HG02642 (cell line): ENCODE results near the gene EIF2D.
"Not testable (repeated sequence)": the region's sequence is repeated elsewhere in the genome, so short reads cannot be mapped to it uniquely, and the experiment has no call there.

Experiments used
- ATAC-seq: cut with Tn5 transposase; IDR thresholded peaks from one replicate; pipeline ENCODE4 v1.9.1; 2021; ENCODE audit warnings: mild to moderate bottlenecking; ENCODE audit not compliant: unreplicated experiment, poor library complexity

EIF2D gene

DNA sequence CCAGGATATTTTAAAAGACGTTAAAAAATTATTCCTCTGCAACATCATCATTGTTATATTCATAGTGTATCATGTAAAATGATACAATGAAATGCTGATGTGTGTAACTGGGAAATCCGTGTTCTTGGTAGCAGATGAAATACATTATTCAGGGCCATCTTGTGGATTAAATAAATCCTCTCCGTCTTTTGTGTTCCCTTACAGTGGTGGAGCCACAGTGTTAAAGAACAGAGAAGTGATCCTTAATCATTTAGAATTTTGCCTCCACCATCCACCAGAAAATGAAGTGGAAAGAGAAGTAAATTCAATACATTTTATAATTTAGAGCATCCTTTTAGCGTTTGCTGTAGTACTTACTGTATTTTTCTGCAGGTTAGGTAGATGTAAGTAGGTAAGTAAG lies 24.4 kb upstream of the EIF2D start:
- no peak for ATAC-seq

DNA sequence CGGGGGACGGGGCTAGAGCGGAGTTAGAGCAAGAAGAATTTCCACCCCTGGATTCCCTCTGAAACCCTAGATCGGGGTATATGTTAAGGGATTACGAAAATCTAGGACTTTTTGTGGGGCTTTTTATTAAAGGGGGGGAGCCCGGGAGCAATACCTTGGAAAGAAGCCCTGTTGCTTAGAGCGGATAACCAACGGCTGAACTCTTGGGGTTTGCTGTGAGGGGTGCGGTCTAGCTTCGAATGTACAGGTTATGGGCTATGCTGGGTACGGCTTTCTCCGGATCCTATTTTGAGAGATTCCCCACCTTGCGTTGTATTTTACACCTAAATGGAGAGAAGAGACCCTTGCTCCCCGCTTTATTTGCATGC lies 23.7 kb upstream of the EIF2D start:
- no peak for ATAC-seq

- peak; percentile 96 for ATAC-seq
Observed at GRCh38 chr1:206635080-206635977, 23.1 kb upstream of the EIF2D start, which contains the start of gene DYRK3. Gene DYRK3, plus strand, starts transcription at chr1:206635536. Its CDS starts 168 bp downstream, at chr1:206635704.

DNA sequence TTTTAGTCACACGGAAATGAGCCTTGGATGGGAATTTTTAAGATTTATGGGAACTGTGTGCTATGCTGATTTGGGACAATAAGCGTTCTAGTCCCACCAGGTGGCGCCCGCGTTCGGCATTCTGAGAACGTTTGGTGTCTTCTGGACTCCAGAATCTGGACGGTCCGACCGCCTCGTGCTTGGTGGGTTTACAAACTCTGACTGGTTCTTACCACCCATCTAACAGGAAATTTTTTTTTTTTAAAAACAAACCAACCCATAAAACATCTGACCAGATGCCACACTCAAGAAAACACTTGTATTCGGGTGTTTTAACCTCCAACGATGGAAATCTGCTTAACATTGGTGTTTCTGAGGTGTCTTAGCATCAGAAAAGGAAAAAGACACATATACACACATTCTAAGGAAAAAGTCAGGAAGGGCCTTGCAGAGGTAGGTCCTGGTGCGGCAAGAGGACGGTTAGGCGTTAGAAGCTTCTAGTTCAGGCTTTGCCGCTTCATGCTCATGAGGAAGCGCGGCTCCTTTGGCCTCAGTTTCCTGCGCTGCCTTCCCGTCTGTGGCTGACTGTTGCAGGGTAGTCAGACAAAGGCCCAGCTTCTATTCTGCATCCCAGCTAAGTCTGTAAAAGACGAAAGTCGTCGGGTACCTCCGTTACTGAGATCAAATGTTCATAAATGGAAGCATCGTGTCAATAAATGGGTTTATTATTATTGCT lies 22.3 kb upstream of the EIF2D start:
- no peak for ATAC-seq

- ATAC-seq, result no peak
Observed at GRCh38 chr1:206633708-206634121, 21.4 kb upstream of the EIF2D start.

DNA sequence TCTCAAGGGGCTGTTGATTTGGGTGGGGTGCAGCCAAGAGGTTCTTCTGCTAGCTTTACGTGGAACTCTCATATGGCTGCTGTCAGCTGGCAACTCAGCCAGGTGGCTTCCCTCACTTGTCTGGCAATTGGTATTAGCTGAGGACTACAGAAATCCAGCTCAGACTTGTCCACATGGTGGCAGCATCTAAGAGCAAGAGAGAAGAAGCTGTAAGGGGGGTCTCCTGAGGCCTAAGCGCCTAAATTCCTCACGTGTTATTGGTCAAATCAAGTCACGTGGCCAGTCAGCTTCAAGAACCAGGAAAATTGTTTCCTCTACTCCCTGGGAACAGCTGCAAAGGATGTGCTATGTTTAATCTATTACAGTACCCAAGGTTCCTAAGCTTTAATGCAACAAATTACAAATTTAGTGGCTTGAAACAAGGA lies 18.8 kb upstream of the EIF2D start:
- ATAC-seq, result no peak

DNA sequence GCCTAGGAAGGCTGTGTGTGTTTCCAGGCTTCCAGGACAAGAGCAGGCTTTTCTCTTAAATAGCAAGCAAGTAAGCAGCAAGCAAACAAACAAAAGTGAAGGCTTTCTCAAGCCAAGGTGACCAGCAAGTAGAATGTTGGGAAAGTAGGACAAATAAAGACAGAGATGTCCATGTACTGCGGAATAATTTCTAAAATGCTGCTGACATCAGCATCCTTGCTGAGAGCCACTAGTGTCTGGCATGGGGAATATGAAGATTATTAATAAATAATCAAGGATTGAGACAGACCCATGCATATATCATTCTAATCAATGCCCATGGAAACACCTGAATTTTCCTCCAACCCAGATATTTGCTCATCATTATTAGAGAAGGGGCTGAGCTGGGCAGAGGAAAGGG lies 16.7 kb upstream of the EIF2D start:
- no peak for ATAC-seq

DNA sequence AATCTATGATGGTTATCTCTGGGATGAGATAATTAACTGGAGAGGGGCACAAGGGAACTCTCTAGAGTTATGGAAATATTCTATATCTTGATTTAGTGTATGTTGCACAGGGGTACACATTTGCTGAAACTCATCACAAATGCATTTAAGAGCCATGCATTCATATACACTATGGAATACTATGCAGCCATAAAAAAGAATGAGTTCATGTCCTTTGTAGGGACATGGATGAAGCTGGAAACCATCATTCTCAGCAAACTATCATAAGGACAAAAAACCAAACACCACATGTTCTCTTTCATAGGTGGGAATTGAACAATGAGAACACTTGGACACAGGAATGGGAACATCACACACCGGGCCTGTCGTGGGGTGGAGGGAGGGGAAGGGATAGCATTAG lies 14.1 kb upstream of the EIF2D start:
- not testable (repeated sequence) for ATAC-seq

DNA sequence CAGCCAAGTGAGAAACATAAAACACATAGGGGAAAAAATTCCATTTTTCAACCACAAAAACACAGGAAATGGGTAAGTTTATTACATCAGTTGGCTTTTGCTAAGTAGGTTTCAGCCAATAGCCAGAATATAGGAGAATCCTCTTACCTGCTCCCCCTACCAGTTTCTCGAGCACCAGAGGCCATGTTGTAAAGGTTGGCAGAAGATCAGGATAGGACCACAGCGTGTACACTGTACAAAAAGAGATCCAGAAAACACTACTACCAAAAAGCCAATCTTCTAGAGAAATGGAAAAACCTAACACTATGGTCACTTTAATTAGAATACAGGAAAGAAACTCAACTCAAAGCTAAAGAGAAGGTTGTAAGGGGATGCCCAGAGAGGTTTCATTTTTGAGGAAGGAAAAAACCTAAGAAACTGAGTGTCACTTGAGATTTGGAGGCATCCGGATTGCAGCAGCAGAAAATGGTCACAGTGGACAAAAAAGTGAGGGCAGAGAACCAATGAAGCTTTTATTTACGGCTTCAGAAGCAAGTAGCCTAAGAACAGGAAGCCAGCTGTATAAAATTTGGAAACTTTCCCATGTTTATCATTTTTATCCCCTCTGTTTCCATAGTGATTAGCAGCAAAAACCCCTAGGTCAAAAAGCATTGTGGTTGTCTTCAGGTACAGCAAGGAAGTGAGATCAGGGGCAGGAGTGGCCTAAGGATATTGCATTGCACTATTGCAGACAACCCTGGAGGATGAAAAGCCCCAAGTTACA lies 2.9 kb downstream of the EIF2D start:
- no peak for ATAC-seq

DNA sequence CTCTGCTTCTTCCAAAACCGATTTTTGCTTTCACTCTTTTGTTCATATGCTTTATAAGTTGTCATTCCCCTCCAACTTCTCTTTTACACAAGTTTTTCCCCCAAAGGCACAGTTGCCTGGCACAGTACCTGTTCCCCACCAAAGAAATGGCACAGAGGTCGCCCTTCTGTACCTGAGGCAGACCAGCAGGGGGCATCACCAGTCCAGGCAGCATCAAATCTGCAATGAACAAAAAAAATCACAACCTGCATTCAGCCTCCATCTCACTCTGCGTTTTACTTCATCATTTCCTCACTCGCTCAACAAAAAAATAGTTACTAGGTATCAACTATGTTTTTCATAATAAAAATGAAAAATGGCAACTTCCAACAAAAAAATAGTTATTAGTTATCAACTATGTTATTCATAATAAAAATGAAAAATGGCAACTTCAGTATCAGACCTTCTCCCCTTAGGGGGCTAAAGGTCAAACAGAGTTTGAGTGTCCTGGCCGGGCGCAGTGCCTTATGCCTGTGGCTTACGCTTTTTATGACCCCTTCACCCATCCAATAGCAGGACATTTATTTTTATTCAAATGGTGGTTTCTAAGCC lies 4.1 kb downstream of the EIF2D start:
- ATAC-seq, result no peak

DNA sequence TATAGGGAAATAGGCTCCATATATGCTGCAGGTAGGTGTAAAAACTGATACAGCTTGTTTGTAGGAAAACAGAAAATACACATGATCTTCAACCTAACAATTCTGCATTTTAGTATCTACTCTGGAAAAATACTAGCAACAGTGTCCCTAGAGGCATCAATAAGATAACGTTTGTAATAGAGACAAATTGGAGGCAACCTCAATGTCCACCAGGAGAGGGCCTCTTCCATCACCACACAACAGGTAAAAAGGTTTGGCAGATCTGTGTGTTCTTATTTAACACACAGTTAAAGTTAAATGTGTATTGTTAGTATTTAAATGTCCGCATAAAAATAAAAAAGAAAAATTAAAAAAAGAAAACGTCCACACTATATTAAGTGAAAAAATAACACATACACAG lies 5.4 kb downstream of the EIF2D start:
- ATAC-seq, result no peak

DNA sequence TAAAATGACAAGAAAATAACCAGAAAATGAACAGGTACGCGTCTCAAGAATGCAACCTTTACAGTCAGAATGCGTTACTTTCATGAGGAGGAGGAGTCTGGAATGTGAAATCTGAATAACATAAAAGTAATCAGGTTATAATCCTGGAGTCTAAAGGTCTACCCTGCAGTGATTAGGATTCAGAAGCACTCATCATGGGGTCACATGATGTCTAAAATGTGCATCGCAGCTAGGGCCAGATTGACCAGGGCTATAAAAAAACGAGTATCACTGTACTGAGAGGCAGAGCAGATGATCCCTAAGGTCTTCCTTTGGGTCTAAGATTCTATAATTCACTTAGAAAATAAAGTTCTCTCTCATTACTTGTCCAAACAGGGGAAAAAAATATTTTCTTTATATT lies 7.4 kb downstream of the EIF2D start:
- no peak for ATAC-seq

- ATAC-seq, result no peak
Observed at GRCh38 chr1:206600527-206600926, 11.7 kb downstream of the EIF2D start.

DNA sequence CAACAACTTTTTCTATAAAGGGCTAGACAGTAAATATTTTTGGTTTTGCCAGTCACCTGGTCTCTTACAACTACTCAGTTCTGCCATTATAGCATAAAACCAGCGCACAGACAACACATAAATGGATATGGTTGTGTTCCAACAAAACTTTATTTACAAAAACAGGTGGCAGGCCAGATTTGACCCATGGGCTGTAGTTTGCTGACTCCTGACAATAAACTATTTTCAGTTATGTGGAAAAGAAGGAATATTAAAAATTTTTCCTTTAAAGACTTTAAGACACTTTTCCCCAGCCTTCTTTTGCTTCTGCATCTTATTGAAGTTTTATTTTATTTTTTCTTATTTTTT lies 16.0 kb downstream of the EIF2D start:
- no peak for ATAC-seq

- ATAC-seq, result no peak
Observed at GRCh38 chr1:206595581-206596318, 16.5 kb downstream of the EIF2D start.

- ATAC-seq, result no peak
Observed at GRCh38 chr1:206593351-206593925, 18.8 kb downstream of the EIF2D start.

DNA sequence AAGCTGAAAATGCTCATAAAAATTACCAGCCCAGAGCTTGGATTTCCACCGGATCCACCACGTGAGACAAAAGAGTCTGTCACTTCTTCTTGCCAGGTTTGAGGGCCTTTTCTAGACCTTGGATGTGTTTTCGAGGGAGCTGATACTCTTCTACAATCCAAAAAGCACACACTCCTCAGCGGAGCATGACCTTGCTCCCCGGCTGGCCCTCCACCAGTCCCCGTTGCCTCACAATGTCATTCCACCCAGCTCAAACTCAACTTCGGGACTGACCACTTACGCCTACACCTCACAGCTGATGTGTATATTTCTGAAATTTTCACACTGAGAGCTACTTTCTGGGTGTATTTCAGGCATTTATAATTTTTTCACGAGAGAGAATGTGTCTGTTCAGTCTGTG lies 20.6 kb downstream of the EIF2D start:
- ATAC-seq, result no peak

DNA sequence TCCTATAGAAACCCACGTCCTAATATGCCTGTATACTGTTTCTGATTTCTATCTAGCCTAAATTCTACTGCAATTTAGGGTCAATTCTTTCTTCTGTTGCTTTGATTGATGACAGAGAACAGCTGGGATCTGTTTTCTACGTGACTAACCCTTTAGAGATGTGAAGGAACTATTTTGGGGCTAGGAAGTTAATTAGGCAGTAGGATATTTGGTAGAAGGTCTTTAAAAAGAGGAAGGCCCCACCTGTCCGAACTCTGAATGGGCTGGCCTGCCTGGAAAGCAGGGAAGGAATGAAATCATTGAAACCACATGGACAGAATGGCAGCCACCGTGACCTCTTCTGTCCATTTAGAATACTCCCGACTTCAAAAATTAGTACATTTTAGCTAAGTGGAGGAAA lies 21.0 kb downstream of the EIF2D start:
- no peak for ATAC-seq

GRCh38 chr1:206590025-206590758 lies 22.1 kb downstream of the EIF2D start:
- peak; percentile 60 for ATAC-seq
